ENCODE measurements around the gene LRBA.
"Not testable (repeated sequence)": the region's sequence is repeated elsewhere in the genome, so short reads cannot be mapped to it uniquely, and the experiment has no call there.

Gene LRBA

GRCh38 chr4:150540959-150541360, 474.1 kb downstream of the LRBA start:
- no peak overlapping the region for H3K4me3 ChIP-seq (ENCODE audit: low read depth, low read length, poor library complexity, severe bottlenecking)
- no peak overlapping the region for H3K9ac ChIP-seq (ENCODE audit: low read length)
- H2AFZ ChIP-seq (ENCODE audit: low read length) = no peak overlapping the region

GRCh38 chr4:150540536-150540935, 474.5 kb downstream of the LRBA start:
- no peak overlapping the region for H3K4me2 ChIP-seq (ENCODE audit: low read length)
- no peaks in the 10 kb centered on the region for H3K4me1 ChIP-seq (ENCODE audit: insufficient read depth, low read length, severe bottlenecking)
- no peaks in the 10 kb centered on the region for H4K20me1 ChIP-seq (ENCODE audit: insufficient read depth, low read length)
- TF ChIP-seq EZH2 (IDR thresholded peaks at IDR 0.05; ENCODE audit: borderline replicate concordance, low read length) = no peak
- no peak for TF ChIP-seq CTCF (IDR thresholded peaks at IDR 0.05; ENCODE audit: low read length)
- H3K27ac ChIP-seq (ENCODE audit: low read depth, low read length, poor library complexity, severe bottlenecking) = no peak overlapping the region
- no peaks in the 10 kb centered on the region for H3K27me3 ChIP-seq (ENCODE audit: insufficient read depth, low read length)
- no peak overlapping the region for H3K4me3 ChIP-seq (ENCODE audit: low read depth, low read length, poor library complexity, severe bottlenecking)
- 0 out of 2 replicates have a peak, but pooled peaks cover 2% of the 10 kb centered on the region for H3F3A ChIP-seq (ENCODE audit: insufficient read depth, low read length)
- no peaks in the 10 kb centered on the region for H3K79me2 ChIP-seq (ENCODE audit: insufficient read depth, low read length)
- no peaks in the 10 kb centered on the region for H3K36me3 ChIP-seq (ENCODE audit: insufficient read depth, low read length)
- H3K9me3 ChIP-seq (ENCODE audit: low read length) = no peaks in the 10 kb centered on the region
- H3K9ac ChIP-seq (ENCODE audit: low read length) = no peak overlapping the region
- no peak overlapping the region for H2AFZ ChIP-seq (ENCODE audit: low read length)
- H3K9me2 ChIP-seq (ENCODE audit: low read depth, low read length) = no peaks in the 10 kb centered on the region

More at GRCh38 chr4:150540959-150541360, 474.1 kb downstream of the LRBA start:
- Histone ChIP-seq H3K9me2 (ENCODE audit: low read depth, low read length) (no peaks in the 10 kb centered on the region), H3K27me3 (ENCODE audit: insufficient read depth, low read length) (no peaks in the 10 kb centered on the region), H3K36me3 (ENCODE audit: insufficient read depth, low read length) (no peaks in the 10 kb centered on the region), H3K79me2 (ENCODE audit: insufficient read depth, low read length) (no peaks in the 10 kb centered on the region), H3F3A (ENCODE audit: insufficient read depth, low read length) (0 out of 2 replicates have a peak, but pooled peaks cover 2% of the 10 kb centered on the region), H3K9me3 (ENCODE audit: low read length) (no peaks in the 10 kb centered on the region), H3K4me2 (ENCODE audit: low read length) (no peak overlapping the region), H3K4me1 (ENCODE audit: insufficient read depth, low read length, severe bottlenecking) (no peaks in the 10 kb centered on the region), H4K20me1 (ENCODE audit: insufficient read depth, low read length) (no peaks in the 10 kb centered on the region), H3K27ac (ENCODE audit: low read depth, low read length, poor library complexity, severe bottlenecking) (no peak overlapping the region)
- TF ChIP-seq EZH2 (IDR thresholded peaks at IDR 0.05; ENCODE audit: borderline replicate concordance, low read length) (no peak), CTCF (IDR thresholded peaks at IDR 0.05; ENCODE audit: low read length) (no peak)

- H3K9me2 ChIP-seq (ENCODE audit: low read depth, low read length); H4K20me1 ChIP-seq (ENCODE audit: insufficient read depth, low read length); H3F3A ChIP-seq (ENCODE audit: insufficient read depth, low read length); H3K9ac ChIP-seq (ENCODE audit: low read length); H2AFZ ChIP-seq (ENCODE audit: low read length); H3K27ac ChIP-seq (ENCODE audit: low read depth, low read length, poor library complexity, severe bottlenecking); H3K9me3 ChIP-seq (ENCODE audit: low read length); H3K4me3 ChIP-seq (ENCODE audit: low read depth, low read length, poor library complexity, severe bottlenecking); H3K79me2 ChIP-seq (ENCODE audit: insufficient read depth, low read length); H3K27me3 ChIP-seq (ENCODE audit: insufficient read depth, low read length); H3K4me1 ChIP-seq (ENCODE audit: insufficient read depth, low read length, severe bottlenecking); H3K4me2 ChIP-seq (ENCODE audit: low read length); H3K36me3 ChIP-seq (ENCODE audit: insufficient read depth, low read length): not testable (repeated sequence)
These were observed 477.2 kb downstream of the LRBA start for GRCh38 chr4:150537911-150538310.

- no peaks in the 10 kb centered on the region for H4K20me1 ChIP-seq (ENCODE audit: insufficient read depth, low read length)
- no peaks in the 10 kb centered on the region for H3K4me1 ChIP-seq (ENCODE audit: insufficient read depth, low read length, severe bottlenecking)
- no peaks in the 10 kb centered on the region for H3K9me2 ChIP-seq (ENCODE audit: low read depth, low read length)
- no peaks in the 10 kb centered on the region for H3K36me3 ChIP-seq (ENCODE audit: insufficient read depth, low read length)
- H3K27ac ChIP-seq (ENCODE audit: low read depth, low read length, poor library complexity, severe bottlenecking) = no peak overlapping the region
- H3K4me2 ChIP-seq (ENCODE audit: low read length) = no peak overlapping the region
- no peak overlapping the region for H3K9ac ChIP-seq (ENCODE audit: low read length)
- H3K9me3 ChIP-seq (ENCODE audit: low read length) = no peaks in the 10 kb centered on the region
- no peaks in the 10 kb centered on the region for H3K27me3 ChIP-seq (ENCODE audit: insufficient read depth, low read length)
- H3F3A ChIP-seq (ENCODE audit: insufficient read depth, low read length) = 0 out of 2 replicates have a peak, but pooled peaks cover 2% of the 10 kb centered on the region
- TF ChIP-seq EZH2 (IDR thresholded peaks at IDR 0.05; ENCODE audit: borderline replicate concordance, low read length) (no peak), CTCF (IDR thresholded peaks at IDR 0.05; ENCODE audit: low read length) (no peak)
- no peaks in the 10 kb centered on the region for H3K79me2 ChIP-seq (ENCODE audit: insufficient read depth, low read length)
- no peak overlapping the region for H2AFZ ChIP-seq (ENCODE audit: low read length)
- no peak overlapping the region for H3K4me3 ChIP-seq (ENCODE audit: low read depth, low read length, poor library complexity, severe bottlenecking)
These were observed 480.3 kb downstream of the LRBA start for GRCh38 chr4:150534818-150535217.

Measured in OCI-LY1 (cell line).